HG02759 (cell line): ENCODE data around the gene MOB2.

Source experiments
- ATAC-seq: cut with Tn5 transposase; IDR thresholded peaks from one replicate; pipeline ENCODE4 v1.9.1; 2021; ENCODE audit warnings: mild to moderate bottlenecking, moderate library complexity; ENCODE audit not compliant: unreplicated experiment

Gene MOB2

GRCh38 chr11:1505480-1505879, 18.9 kb upstream of the MOB2 start:
- no peak for ATAC-seq

DNA sequence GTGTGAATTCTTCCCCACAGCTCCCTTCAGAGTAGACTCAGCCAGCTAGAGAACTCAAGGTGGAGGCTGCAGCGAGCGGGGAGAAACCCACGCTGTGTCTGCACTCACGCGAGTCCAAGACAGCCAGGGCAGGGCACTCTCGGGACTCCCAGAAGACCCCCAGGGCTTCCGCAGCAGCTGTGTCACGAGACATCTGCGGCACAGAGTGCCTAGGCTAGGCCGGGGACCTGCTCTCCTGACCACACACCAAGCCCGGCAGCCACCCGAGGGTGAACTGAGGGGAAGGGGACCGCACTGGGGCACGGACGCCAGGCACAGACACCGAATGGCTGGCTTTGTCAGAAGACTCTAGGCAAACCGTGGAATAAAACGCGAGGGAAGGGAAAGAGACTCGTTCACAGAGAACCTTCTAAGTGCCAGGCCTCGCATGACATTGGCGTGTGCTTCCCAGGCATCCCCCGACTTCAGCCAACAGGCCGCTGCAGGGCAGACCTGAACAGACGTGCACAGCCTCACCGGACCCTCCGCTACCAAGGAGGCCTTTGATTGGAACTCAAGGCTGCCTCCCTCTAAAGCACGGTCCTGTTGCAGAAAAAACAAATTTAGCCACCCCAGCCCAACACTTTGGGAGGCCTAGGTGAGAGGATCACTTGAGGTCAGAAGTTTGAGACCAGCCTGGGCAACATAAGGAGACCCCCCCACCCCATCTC, 18.2 kb upstream of the MOB2 start:
- ATAC-seq, result no peak

- no peak for ATAC-seq
Measured at GRCh38 chr11:1504138-1504537, 17.6 kb upstream of the MOB2 start.

DNA sequence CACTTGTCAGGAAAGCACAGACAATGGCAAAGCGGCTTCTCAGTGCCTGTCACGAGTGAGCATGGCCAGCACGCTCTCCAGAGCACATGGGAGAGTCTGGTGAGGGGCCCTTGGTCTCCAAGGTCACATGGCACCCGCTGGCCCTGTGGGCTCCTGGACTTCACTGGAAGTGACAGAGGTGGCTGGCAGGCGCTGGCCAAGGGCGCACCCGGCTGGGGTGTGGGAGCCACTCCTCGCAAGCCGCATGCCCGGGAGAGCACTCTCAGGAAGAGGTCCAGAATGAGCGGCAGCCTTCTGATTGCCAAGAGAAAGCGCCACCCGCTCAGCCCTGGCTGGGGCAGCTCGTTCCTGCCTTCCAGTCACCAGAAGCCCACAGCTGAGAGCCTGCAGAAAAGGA, 17.1 kb upstream of the MOB2 start:
- no peak for ATAC-seq

- ATAC-seq, result no peak
Measured at GRCh38 chr11:1502954-1503707, 16.6 kb upstream of the MOB2 start.

GRCh38 chr11:1502168-1502953, 15.8 kb upstream of the MOB2 start:
- ATAC-seq, result no peak

GRCh38 chr11:1501421-1502167, 15.0 kb upstream of the MOB2 start:
- no peak for ATAC-seq

GRCh38 chr11:1500466-1501420, 14.2 kb upstream of the MOB2 start:
- ATAC-seq, result no peak

- ATAC-seq, result no peak
Measured at GRCh38 chr11:1499899-1500298, 13.3 kb upstream of the MOB2 start.

- no peak for ATAC-seq
Measured at GRCh38 chr11:1499261-1499890, 12.8 kb upstream of the MOB2 start.

DNA sequence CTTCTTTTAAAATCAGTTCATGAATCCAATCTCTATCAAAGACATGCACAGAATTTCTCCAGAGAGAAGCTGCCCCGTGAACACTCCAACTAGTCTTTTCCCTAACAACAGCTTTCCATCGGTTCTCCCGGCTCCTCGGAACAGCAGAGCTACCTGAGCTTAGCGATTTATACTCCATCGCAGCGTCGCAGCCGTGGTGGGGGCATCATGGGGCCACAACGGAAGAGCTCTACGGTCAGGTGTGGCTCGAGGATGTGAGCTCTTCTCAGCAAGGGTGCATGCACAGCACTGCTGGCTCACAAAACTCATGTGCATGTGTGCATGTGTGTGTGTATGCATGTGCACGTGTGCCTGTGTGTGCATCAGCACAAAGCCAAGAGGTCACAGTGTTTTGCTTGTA, 11.7 kb upstream of the MOB2 start:
- ATAC-seq, result no peak

- ATAC-seq, result no peak
Measured at GRCh38 chr11:1497600-1497999, 11.0 kb upstream of the MOB2 start.

DNA sequence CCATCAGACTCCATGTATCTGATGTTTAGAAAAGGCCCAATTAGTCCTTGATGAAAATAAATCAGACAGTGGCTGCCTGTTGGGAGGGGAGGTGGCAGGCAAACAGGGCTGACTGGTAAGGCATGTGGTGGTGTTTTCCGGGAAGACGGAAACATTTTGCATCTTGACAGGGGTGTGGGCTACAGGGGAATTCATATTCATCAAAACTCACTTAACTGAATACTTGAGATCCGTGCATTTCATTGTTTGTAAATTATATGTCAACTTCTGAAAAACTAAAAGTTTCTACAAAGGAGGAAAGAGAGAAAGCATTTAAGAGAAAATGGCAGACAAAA, 10.1 kb upstream of the MOB2 start:
- ATAC-seq, result no peak

- no peak for ATAC-seq
Measured at GRCh38 chr11:1496091-1496760, 9.6 kb upstream of the MOB2 start.

- ATAC-seq, result no peak
Measured at GRCh38 chr11:1494650-1495049, 8.1 kb upstream of the MOB2 start.

- no peak for ATAC-seq
Measured at GRCh38 chr11:1493650-1494244, 7.2 kb upstream of the MOB2 start.

GRCh38 chr11:1491379-1491778, 4.8 kb upstream of the MOB2 start:
- ATAC-seq, result no peak

GRCh38 chr11:1490651-1491050, 4.1 kb upstream of the MOB2 start:
- ATAC-seq, result no peak
